ENCODE measurements around the gene HDC. TPM values are rescaled to one million over a fixed set of nuclear protein-coding genes. Genes with fewer than 3 reads are reported as not detected.

The HDC gene
- total RNA-seq, 2 experiments from 2014 or later = 0.55 to 0.87 TPM

Other genes with a start within 250 kb of the HDC start
- 1 to 10 TPM; 2.7 to 4.2 TPM for gene ATP8B4, start 146.5 kb downstream of the HDC start, total RNA-seq
- 10 to 100 TPM; 22.5 to 24.3 TPM for gene SLC27A2, start 83.5 kb downstream of the HDC start, total RNA-seq
- gene GABPB1, start 89.5 kb upstream of the HDC start, total RNA-seq = 10 to 100 TPM; 54.1 to 58.2 TPM
- gene USP8, start 158.7 kb upstream of the HDC start, total RNA-seq = 10 to 100 TPM; 43.4 to 46.0 TPM